GM15510 (cell line): Measurements from ENCODE around the gene SLC25A14.

Experiments
- POLR2A ChIP-seq: IDR thresholded peaks from 3 replicates; pipeline ENCODE4 v1.6.1; 2011; ENCODE audit warnings: borderline replicate concordance; ENCODE audit not compliant: insufficient read length; ENCODE audit errors: extremely low read depth

The SLC25A14 gene

DNA sequence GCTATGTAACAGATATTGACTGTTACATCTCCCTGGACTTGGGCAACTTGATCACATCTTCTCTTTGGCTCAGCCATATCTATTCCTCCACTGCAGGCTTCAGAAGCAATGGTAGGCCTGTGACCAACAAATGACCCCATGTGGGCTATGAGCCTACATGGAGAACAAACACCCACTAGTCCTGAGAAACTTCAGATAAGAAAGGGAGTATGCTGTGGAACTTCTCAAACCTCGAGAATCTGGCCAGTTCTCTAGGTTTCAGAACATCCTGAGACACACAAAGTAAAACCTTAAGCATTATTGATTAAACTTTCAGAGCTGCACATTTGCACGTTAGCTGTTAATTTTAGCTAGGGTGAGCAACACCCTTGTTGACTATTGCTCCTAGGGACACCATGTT is 78.3 kb downstream of the SLC25A14 start:
- no peak for TF ChIP-seq POLR2A

DNA sequence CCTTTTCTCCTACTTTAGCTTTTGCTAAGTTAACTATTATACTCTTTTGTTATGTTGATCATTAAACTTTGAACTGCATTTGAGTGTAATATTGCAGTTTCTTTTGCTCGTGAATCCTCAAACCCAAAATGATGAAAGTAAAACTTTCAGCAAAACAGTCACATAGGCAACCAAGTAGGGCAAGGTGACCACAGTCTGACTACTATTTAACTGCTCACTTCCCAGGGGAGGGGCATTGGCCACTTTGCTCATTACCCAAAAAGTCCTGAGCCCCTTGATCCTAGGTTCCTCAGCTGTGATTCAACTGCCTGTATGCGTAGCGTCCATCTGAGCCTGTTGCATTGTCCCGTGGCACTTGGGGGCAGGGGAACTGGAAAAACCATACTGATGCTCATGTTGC is 79.0 kb downstream of the SLC25A14 start:
- no peak for TF ChIP-seq POLR2A

DNA sequence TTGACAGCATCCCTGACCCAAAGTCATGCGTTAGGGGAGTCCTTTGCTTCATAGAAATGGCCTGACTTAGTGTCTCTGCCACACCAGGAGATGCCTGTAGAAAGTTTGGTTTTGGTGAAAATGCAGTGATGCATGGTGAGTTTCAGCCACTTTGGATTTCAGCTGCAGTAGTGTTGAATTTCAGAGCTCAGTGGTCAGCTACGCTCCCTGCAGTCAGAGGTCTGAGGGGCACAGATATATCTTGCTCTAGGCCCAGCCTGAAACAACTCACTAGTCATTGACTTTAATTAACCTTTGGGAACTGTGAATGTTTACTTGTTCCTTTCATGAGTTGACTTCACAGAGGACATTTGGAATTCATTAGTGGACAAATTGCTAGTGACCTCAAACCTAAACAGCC is 79.5 kb downstream of the SLC25A14 start:
- TF ChIP-seq POLR2A, result no peak
